Vagina (tissue), 2 donors: ENCODE measurements around the gene RANGAP1. TPM values are rescaled to one million over a fixed set of nuclear protein-coding genes. Genes with fewer than 3 reads are reported as not detected.

Experiments
- DNase-seq, 2 donors: peaks; one replicate each; pipeline ENCODE4 v3.0.0-alpha.2; 2017; ENCODE audit errors: extremely low spot score in 2 of 2
- H3K27ac ChIP-seq: fragments of 200-600 bp; sonication (generic); one replicate; pipeline ENCODE4 v1.5.1; 2019
- H3K27me3 ChIP-seq: fragments of 200-600 bp; sonication (generic); one replicate; pipeline ENCODE4 v1.5.1; 2019
- H3K36me3 ChIP-seq, 2 donors: fragments of 200-600 bp; sonication (generic); one replicate each; pipeline ENCODE4 v1.5.1; 2017 to 2019
- H3K4me1 ChIP-seq: fragments of 200-600 bp; sonication (generic); one replicate; pipeline ENCODE4 v1.5.1; 2019
- H3K4me3 ChIP-seq, 2 donors: fragments of 200-600 bp; sonication (generic); 1 replicate in 1 of 2; 2 replicates in 1 of 2; pipeline ENCODE4 v1.5.1; 2016 to 2019
- H3K9me3 ChIP-seq: fragments of 200-600 bp; sonication (generic); one replicate; pipeline ENCODE4 v1.5.1; 2019
- POLR2A ChIP-seq, 2 donors: fragments of 450-650 bp; IDR thresholded peaks; one replicate each; pipeline ENCODE4 v1.6.1; 2017; ENCODE audit warnings: antibody characterized with exemption in 2 of 2, mild to moderate bottlenecking in 2 of 2, moderate library complexity in 2 of 2
- POLR2AphosphoS5 ChIP-seq, 2 donors: sonication (generic); formaldehyde crosslinking; IDR thresholded peaks; one replicate each; pipeline ENCODE4 v1.9.0; 2017; ENCODE audit warnings: antibody characterized with exemption in 2 of 2, mild to moderate bottlenecking in 2 of 2, low read depth in 1 of 2; ENCODE audit not compliant: insufficient read depth in 1 of 2
- intact Hi-C: fragments of 100-400 bp; cut with DNase I; formaldehyde crosslinking; loops from one replicate; pipeline ENCODE4 v1.15.1; 2023
- total RNA-seq: library from RNA; depleted of rRNA; stranded (reverse); fragments of >200 nt; gene quantifications from one replicate; pipeline ENCODE4 v1.2.3, GENCODE V29; 2016
- TF ChIP-seq, protein P1 (sequence below), 3 experiments: fragments of 450-650 bp in 2 of 3; fragments of 200-600 bp in 1 of 3; sonication (generic) in 1 of 3; IDR thresholded peaks; one replicate each; pipeline ENCODE4 v1.5.1; 2017 to 2019; ENCODE audit warnings: antibody characterized with exemption in 3 of 3, mild to moderate bottlenecking in 2 of 3, moderate library complexity in 2 of 3

The RANGAP1 gene
- total RNA-seq, 1 donor from 2014 or later = 45.7 TPM

- no peaks in the 10 kb centered on the region for H3K4me1 ChIP-seq
- no peaks in the 10 kb centered on the region for H3K27me3 ChIP-seq
- intact Hi-C loops = no loop called here
- H3K9me3 ChIP-seq = no peaks in the 10 kb centered on the region
- peaks cover 0 to 77% of the 10 kb centered on the region in 2 donors for H3K36me3 ChIP-seq
- DNase-seq = no peak
- no peak for TF ChIP-seq POLR2AphosphoS5 (IDR thresholded peaks at IDR 0.05; ENCODE audit: insufficient read depth in 1 of 2, low read depth in 1 of 2)
- no peak for TF ChIP-seq POLR2A (IDR thresholded peaks at IDR 0.05)
- TF ChIP-seq, protein P1, sequence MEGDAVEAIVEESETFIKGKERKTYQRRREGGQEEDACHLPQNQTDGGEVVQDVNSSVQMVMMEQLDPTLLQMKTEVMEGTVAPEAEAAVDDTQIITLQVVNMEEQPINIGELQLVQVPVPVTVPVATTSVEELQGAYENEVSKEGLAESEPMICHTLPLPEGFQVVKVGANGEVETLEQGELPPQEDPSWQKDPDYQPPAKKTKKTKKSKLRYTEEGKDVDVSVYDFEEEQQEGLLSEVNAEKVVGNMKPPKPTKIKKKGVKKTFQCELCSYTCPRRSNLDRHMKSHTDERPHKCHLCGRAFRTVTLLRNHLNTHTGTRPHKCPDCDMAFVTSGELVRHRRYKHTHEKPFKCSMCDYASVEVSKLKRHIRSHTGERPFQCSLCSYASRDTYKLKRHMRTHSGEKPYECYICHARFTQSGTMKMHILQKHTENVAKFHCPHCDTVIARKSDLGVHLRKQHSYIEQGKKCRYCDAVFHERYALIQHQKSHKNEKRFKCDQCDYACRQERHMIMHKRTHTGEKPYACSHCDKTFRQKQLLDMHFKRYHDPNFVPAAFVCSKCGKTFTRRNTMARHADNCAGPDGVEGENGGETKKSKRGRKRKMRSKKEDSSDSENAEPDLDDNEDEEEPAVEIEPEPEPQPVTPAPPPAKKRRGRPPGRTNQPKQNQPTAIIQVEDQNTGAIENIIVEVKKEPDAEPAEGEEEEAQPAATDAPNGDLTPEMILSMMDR (IDR thresholded peaks at IDR 0.05) = no peak
- no peak overlapping the region for H3K4me3 ChIP-seq
- H3K27ac ChIP-seq = no peak overlapping the region
Observed at GRCh38 chr22:41271787-41272186, 14.2 kb downstream of the RANGAP1 start.

DNA sequence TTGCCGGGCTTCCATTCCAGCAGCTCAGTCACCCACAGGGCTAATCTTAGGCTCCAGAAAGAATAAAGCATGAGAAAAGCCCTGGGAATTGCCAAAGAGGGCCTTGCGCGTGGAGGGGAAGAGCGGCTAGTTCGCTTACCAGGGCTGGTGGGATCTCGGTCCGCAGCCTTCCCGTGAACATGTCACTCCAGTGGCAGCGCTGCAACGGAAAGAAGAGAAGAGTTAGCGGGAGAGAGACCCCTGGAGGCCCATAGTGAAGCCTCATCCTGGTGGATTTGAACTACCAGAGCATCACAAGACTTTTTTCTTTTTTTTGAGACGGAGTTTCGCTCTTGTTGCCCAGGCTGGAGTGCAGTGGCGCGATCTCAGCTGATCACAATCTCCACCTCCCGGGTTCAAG, 18.0 kb downstream of the RANGAP1 start:
- H3K36me3 ChIP-seq = peaks cover 0 to 86% of the 10 kb centered on the region in 2 donors
- H3K27me3 ChIP-seq = no peaks in the 10 kb centered on the region
- no peaks in the 10 kb centered on the region for H3K9me3 ChIP-seq
- no peak for DNase-seq
- TF ChIP-seq POLR2A (IDR thresholded peaks at IDR 0.05) (no peak), POLR2AphosphoS5 (IDR thresholded peaks at IDR 0.05; ENCODE audit: insufficient read depth in 1 of 2, low read depth in 1 of 2) (no peak)
- TF ChIP-seq, protein P1 (IDR thresholded peaks at IDR 0.05) = no peak
- intact Hi-C loops = no loop called here
- no peak overlapping the region for H3K27ac ChIP-seq
- no peak overlapping the region for H3K4me3 ChIP-seq
- H3K4me1 ChIP-seq = no peaks in the 10 kb centered on the region

GRCh38 chr22:41264408-41264941, 21.5 kb downstream of the RANGAP1 start:
- TF ChIP-seq POLR2AphosphoS5 (IDR thresholded peaks at IDR 0.05; ENCODE audit: insufficient read depth in 1 of 2, low read depth in 1 of 2) = no peak
- TF ChIP-seq, protein P1 (IDR thresholded peaks at IDR 0.05) = no peak
- TF ChIP-seq POLR2A (IDR thresholded peaks at IDR 0.05) = no peak
- no peaks in the 10 kb centered on the region for H3K9me3 ChIP-seq
- H3K4me3 ChIP-seq = no peak overlapping the region
- H3K27me3 ChIP-seq = no peaks in the 10 kb centered on the region
- intact Hi-C loops = no loop called here
- no peak for DNase-seq
- no peaks in the 10 kb centered on the region for H3K4me1 ChIP-seq
- no peak overlapping the region for H3K27ac ChIP-seq
- H3K36me3 ChIP-seq = peaks cover 0 to 91% of the 10 kb centered on the region in 2 donors

- H3K27ac ChIP-seq = no peak overlapping the region
- H3K27me3 ChIP-seq = no peaks in the 10 kb centered on the region
- H3K36me3 ChIP-seq = peaks cover 0 to 85% of the 10 kb centered on the region in 2 donors
- no peaks in the 10 kb centered on the region for H3K9me3 ChIP-seq
- H3K4me3 ChIP-seq = no peak overlapping the region
- DNase-seq = no peak
- intact Hi-C loops = no loop called here
- H3K4me1 ChIP-seq = no peaks in the 10 kb centered on the region
- TF ChIP-seq, protein P1 (IDR thresholded peaks at IDR 0.05) = no peak
- TF ChIP-seq POLR2AphosphoS5 (IDR thresholded peaks at IDR 0.05; ENCODE audit: insufficient read depth in 1 of 2, low read depth in 1 of 2) (no peak), POLR2A (IDR thresholded peaks at IDR 0.05) (no peak)
Observed at GRCh38 chr22:41263704-41264103, 22.3 kb downstream of the RANGAP1 start.

DNA sequence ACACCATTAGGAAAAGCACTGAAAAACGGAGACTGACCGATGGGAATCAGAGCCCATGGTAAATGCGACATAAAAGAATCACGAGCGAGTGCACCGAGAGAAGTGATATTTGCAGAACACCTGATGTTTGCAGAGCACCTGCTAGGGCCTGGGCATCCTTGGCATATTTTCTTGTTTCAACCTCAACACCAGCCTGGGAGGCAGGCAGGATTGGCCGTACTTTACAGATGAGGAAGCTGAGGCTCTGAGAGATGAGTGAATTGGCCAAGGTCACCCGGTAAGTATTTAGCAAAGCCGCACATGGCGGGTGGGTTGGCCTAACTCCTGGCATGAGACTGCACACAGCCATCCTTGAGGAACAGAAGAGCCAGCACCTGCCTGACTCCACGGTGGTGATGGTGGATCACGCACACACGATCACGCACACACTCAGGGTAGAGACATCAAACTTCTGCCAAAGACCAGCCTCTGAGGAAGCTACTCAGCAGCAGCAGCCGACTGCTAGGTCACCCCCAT, 23.7 kb downstream of the RANGAP1 start:
- no peaks in the 10 kb centered on the region for H3K27me3 ChIP-seq
- intact Hi-C loops = no loop called here
- H3K4me3 ChIP-seq = no peak overlapping the region
- peaks cover 0 to 84% of the 10 kb centered on the region in 2 donors for H3K36me3 ChIP-seq
- H3K27ac ChIP-seq = no peak overlapping the region
- no peaks in the 10 kb centered on the region for H3K4me1 ChIP-seq
- DNase-seq = no peak
- TF ChIP-seq POLR2AphosphoS5 (IDR thresholded peaks at IDR 0.05; ENCODE audit: insufficient read depth in 1 of 2, low read depth in 1 of 2) = no peak
- TF ChIP-seq, protein P1 (IDR thresholded peaks at IDR 0.05) = no peak
- no peaks in the 10 kb centered on the region for H3K9me3 ChIP-seq
